ENCODE data around the gene ZBED6. TPM values are rescaled to one million over a fixed set of nuclear protein-coding genes. Genes with fewer than 3 reads are reported as not detected.

Gene ZBED6
- total RNA-seq, 1 experiment from 2014 or later, result 19.9 TPM

DNA sequence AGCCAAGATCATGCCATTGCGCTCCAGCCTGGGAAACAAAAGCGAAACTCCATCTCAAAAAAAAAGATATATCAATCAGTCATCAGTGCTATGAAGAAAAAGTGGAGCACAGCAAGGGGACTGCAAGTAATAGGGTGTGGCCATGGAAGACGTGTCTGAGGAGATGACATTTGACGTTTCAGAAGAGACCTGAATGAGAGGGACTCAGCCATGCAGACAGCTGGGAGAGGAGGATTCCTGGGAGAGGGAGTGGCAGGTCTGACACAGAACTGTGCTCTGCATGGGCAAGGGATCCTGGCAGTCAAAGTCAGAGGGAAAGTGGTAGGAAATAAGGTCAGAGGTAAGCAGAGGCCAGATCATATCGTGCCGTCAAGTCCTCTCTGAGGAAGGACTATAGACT, 27.2 kb upstream of the ZBED6 start:
- Mint-ChIP-seq H3K36me3 (ENCODE audit: insufficient read depth, unreplicated experiment) (no peaks in the 10 kb centered on the region), H3K9me3 (ENCODE audit: unreplicated experiment) (no peaks in the 10 kb centered on the region), H3K4me3 (ENCODE audit: unreplicated experiment) (no peak overlapping the region), H3K4me1 (ENCODE audit: low read depth, unreplicated experiment) (peaks cover 9% of the 10 kb centered on the region), H3K27me3 (ENCODE audit: insufficient read depth, unreplicated experiment) (no peaks in the 10 kb centered on the region), H3K27ac (ENCODE audit: unreplicated experiment) (no peak overlapping the region)
- H3K9me3 ChIP-seq, result no peaks in the 10 kb centered on the region
- no TSS peak for BruUV-seq (replicated peaks)
- DNase-seq, result no peak
- intact Hi-C loops (cut with micrococcal nuclease; ENCODE audit: unreplicated experiment), result no loop called here
- no peaks in the 10 kb centered on the region for H3K36me3 ChIP-seq (ENCODE audit: control insufficient read depth, insufficient read depth, low read length)
- H3K4me3 ChIP-seq (ENCODE audit: low read depth, low read length), result no peak overlapping the region
- H3K4me1 ChIP-seq, result no peaks in the 10 kb centered on the region; the same call in none of the 2 replicates
- no peaks in the 10 kb centered on the region for H3K27me3 ChIP-seq (replicated peaks; ENCODE audit: control insufficient read depth, insufficient read depth, low read length)
- ChIA-PET CTCF (no interaction called here), POLR2A (no interaction called here)
- TF ChIP-seq, protein P1, sequence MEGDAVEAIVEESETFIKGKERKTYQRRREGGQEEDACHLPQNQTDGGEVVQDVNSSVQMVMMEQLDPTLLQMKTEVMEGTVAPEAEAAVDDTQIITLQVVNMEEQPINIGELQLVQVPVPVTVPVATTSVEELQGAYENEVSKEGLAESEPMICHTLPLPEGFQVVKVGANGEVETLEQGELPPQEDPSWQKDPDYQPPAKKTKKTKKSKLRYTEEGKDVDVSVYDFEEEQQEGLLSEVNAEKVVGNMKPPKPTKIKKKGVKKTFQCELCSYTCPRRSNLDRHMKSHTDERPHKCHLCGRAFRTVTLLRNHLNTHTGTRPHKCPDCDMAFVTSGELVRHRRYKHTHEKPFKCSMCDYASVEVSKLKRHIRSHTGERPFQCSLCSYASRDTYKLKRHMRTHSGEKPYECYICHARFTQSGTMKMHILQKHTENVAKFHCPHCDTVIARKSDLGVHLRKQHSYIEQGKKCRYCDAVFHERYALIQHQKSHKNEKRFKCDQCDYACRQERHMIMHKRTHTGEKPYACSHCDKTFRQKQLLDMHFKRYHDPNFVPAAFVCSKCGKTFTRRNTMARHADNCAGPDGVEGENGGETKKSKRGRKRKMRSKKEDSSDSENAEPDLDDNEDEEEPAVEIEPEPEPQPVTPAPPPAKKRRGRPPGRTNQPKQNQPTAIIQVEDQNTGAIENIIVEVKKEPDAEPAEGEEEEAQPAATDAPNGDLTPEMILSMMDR (IDR thresholded peaks at IDR 0.05; ENCODE audit: insufficient read depth in 1 of 2, low read depth in 1 of 2, low read length in 1 of 2, severe bottlenecking in 1 of 2, unreplicated experiment in 1 of 2), result no peak

DNA sequence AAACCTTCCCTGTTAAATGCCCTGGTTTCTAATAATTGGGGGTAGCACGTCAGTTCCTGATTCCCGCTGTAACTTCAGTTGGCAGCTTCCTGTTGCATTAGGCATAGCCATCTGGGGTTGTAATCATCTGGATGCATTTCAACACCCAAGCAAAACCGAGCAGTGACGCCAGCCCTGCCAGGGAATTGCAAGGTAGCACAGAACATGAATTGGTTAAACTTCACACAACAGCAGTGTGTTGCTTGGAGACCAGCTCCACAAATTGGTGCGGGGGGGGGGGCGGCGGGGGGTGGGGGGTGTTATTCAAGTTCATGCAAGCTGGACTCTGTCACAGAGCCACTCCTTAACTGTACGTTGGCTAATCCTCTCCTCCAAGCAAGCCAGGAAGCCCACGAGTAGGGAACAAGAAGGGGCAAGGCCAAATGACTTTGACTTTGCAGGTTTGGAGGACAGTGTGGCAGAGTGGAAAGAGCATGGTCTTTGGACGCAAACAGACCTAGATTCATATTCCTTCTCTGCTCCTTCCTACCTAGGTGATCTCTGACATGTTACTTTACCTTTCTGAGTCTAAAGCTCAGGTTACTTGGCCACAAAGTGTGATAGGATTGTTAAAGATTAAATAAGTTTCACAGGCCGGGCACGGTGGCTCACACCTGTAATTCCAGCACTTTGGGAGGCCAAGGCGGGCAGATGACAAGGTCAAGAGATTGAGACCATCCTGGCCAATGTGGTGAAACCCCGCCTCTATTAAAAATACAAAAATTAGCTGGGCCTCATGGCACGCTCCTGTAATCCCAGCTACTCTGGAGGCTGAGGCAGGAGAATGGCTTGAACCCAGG, 25.7 kb upstream of the ZBED6 start:
- CTCF ChIA-PET, result no interaction called here
- Histone ChIP-seq H3K9me3 (no peaks in the 10 kb centered on the region), H3K4me3 (ENCODE audit: low read depth, low read length) (no peak overlapping the region), H3K27me3 (replicated peaks; ENCODE audit: control insufficient read depth, insufficient read depth, low read length) (no peaks in the 10 kb centered on the region), H3K36me3 (ENCODE audit: control insufficient read depth, insufficient read depth, low read length) (no peaks in the 10 kb centered on the region), H3K4me1 (no peaks in the 10 kb centered on the region; the same call in 1 of the 2 replicates)
- Mint-ChIP-seq H3K27ac (ENCODE audit: unreplicated experiment) (peak overlapping the region; percentile 46), H3K27me3 (ENCODE audit: insufficient read depth, unreplicated experiment) (no peaks in the 10 kb centered on the region), H3K4me3 (ENCODE audit: unreplicated experiment) (no peak overlapping the region), H3K36me3 (ENCODE audit: insufficient read depth, unreplicated experiment) (no peaks in the 10 kb centered on the region), H3K9me3 (ENCODE audit: unreplicated experiment) (no peaks in the 10 kb centered on the region), H3K4me1 (ENCODE audit: low read depth, unreplicated experiment) (peaks cover 9% of the 10 kb centered on the region)
- peak; percentile 28 to 43 for DNase-seq
- POLR2A ChIA-PET, result no interaction called here
- TF ChIP-seq, protein P1 (IDR thresholded peaks at IDR 0.05; ENCODE audit: insufficient read depth in 1 of 2, low read depth in 1 of 2, low read length in 1 of 2, severe bottlenecking in 1 of 2, unreplicated experiment in 1 of 2), result no peak
- no TSS peak for BruUV-seq (replicated peaks)
- intact Hi-C loops (cut with micrococcal nuclease; ENCODE audit: unreplicated experiment), result no loop called here

DNA sequence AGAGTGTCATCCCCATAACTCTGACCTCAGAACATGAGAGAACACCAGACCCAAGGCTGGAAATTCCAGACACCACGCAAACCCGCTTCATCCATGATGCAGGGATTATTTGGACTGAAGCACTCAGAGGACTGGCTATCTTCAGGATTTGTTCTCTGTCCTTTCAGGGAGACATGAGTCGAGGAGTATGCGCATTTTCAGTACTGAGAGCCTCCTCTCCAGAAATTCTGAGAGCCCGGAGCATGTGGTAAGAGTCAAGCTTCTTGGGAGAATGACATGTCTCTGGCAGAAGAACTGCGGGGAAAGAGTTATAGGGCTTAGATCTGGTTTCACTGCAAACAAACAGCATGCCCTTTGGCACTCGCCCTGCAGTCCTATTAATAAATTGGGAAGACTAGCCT, 23.5 kb upstream of the ZBED6 start:
- Mint-ChIP-seq H3K27ac (ENCODE audit: unreplicated experiment) (no peak overlapping the region), H3K36me3 (ENCODE audit: insufficient read depth, unreplicated experiment) (no peaks in the 10 kb centered on the region), H3K27me3 (ENCODE audit: insufficient read depth, unreplicated experiment) (no peaks in the 10 kb centered on the region), H3K9me3 (ENCODE audit: unreplicated experiment) (no peaks in the 10 kb centered on the region), H3K4me1 (ENCODE audit: low read depth, unreplicated experiment) (peaks cover 13% of the 10 kb centered on the region), H3K4me3 (ENCODE audit: unreplicated experiment) (no peak overlapping the region)
- H3K4me1 ChIP-seq, result no peaks in the 10 kb centered on the region; the same call in 1 of the 2 replicates
- TF ChIP-seq, protein P1 (IDR thresholded peaks at IDR 0.05; ENCODE audit: insufficient read depth in 1 of 2, low read depth in 1 of 2, low read length in 1 of 2, severe bottlenecking in 1 of 2, unreplicated experiment in 1 of 2), result no peak
- ChIA-PET POLR2A (no interaction called here), CTCF (interaction anchor here (0.7 kb wide), 1 partner anchor 61 kb away, joined by 3 read pairs; no protein-coding TSS in a partner anchor)
- no peaks in the 10 kb centered on the region for H3K9me3 ChIP-seq
- no peak for DNase-seq
- no TSS peak for BruUV-seq (replicated peaks)
- H3K4me3 ChIP-seq (ENCODE audit: low read depth, low read length), result no peak overlapping the region
- intact Hi-C loops (cut with micrococcal nuclease; ENCODE audit: unreplicated experiment), result no loop called here
- no peaks in the 10 kb centered on the region for H3K27me3 ChIP-seq (replicated peaks; ENCODE audit: control insufficient read depth, insufficient read depth, low read length)
- no peaks in the 10 kb centered on the region for H3K36me3 ChIP-seq (ENCODE audit: control insufficient read depth, insufficient read depth, low read length)
